ENCODE measurements around the gene TRAPPC11. TPM values are rescaled to one million over a fixed set of nuclear protein-coding genes. Genes with fewer than 3 reads are reported as not detected.

TRAPPC11 gene
- total RNA-seq, 4 donors from 2014 or later, result 40.6 to 74.2 (median 49.2) TPM

GRCh38 chr4:183637461-183637860 lies 21.6 kb upstream of the TRAPPC11 start:
- H3K36me3 ChIP-seq, result no peaks in the 10 kb centered on the region
- TF ChIP-seq EP300 (IDR thresholded peaks at IDR 0.05) (no peak), POLR2AphosphoS5 (IDR thresholded peaks at IDR 0.05) (no peak), CTCF (IDR thresholded peaks at IDR 0.05) (no peak), POLR2A (IDR thresholded peaks at IDR 0.05) (no peak)
- DNase-seq (ENCODE audit: low spot score in 2 of 2), result no peak
- H3K4me3 ChIP-seq, result no peak overlapping the region
- no peaks in the 10 kb centered on the region for H3K9me3 ChIP-seq
- H3K4me1 ChIP-seq, result peaks cover 6% of the 10 kb centered on the region
- H3K27ac ChIP-seq, result no peak overlapping the region
- 44% methylated on average over 3 of the region's 3 CpGs for WGBS
- H3K27me3 ChIP-seq, result no peaks in the 10 kb centered on the region

GRCh38 chr4:183638436-183638835 lies 20.7 kb upstream of the TRAPPC11 start:
- Histone ChIP-seq H3K4me1 (peaks cover 6% of the 10 kb centered on the region), H3K4me3 (no peak overlapping the region), H3K36me3 (no peaks in the 10 kb centered on the region), H3K27me3 (no peaks in the 10 kb centered on the region), H3K27ac (no peak overlapping the region), H3K9me3 (no peaks in the 10 kb centered on the region)
- WGBS, result 79% methylated on average over 5 of the region's 5 CpGs
- TF ChIP-seq EP300 (IDR thresholded peaks at IDR 0.05), result no peak
- TF ChIP-seq CTCF (IDR thresholded peaks at IDR 0.05), result no peak
- no peak for TF ChIP-seq POLR2A (IDR thresholded peaks at IDR 0.05)
- TF ChIP-seq POLR2AphosphoS5 (IDR thresholded peaks at IDR 0.05), result no peak
- no peak for DNase-seq (ENCODE audit: low spot score in 2 of 2)

- no peak for DNase-seq (ENCODE audit: low spot score in 2 of 2)
- no peaks in the 10 kb centered on the region for H3K9me3 ChIP-seq
- WGBS, result 74% methylated on average over 3 of the region's 3 CpGs
- no peaks in the 10 kb centered on the region for H3K27me3 ChIP-seq
- no peak overlapping the region for H3K27ac ChIP-seq
- peaks cover 3% of the 10 kb centered on the region for H3K36me3 ChIP-seq
- TF ChIP-seq CTCF (IDR thresholded peaks at IDR 0.05) (no peak), POLR2A (IDR thresholded peaks at IDR 0.05) (no peak), POLR2AphosphoS5 (IDR thresholded peaks at IDR 0.05) (no peak), EP300 (IDR thresholded peaks at IDR 0.05) (no peak)
- H3K4me3 ChIP-seq, result no peak overlapping the region
- H3K4me1 ChIP-seq, result peaks cover 6% of the 10 kb centered on the region
Measured at GRCh38 chr4:183639291-183639690, 19.8 kb upstream of the TRAPPC11 start.

GRCh38 chr4:183645326-183645725 lies 13.8 kb upstream of the TRAPPC11 start:
- Histone ChIP-seq H3K4me3 (no peak overlapping the region), H3K9me3 (no peaks in the 10 kb centered on the region), H3K4me1 (no peaks in the 10 kb centered on the region), H3K36me3 (peaks cover 60% of the 10 kb centered on the region), H3K27me3 (no peaks in the 10 kb centered on the region), H3K27ac (no peak overlapping the region)
- DNase-seq (ENCODE audit: low spot score in 2 of 2), result no peak
- WGBS, result 85% methylated on average over 7 of the region's 7 CpGs
- TF ChIP-seq POLR2A (IDR thresholded peaks at IDR 0.05) (no peak), CTCF (IDR thresholded peaks at IDR 0.05) (no peak), POLR2AphosphoS5 (IDR thresholded peaks at IDR 0.05) (no peak), EP300 (IDR thresholded peaks at IDR 0.05) (no peak)

- peaks cover 19% of the 10 kb centered on the region for H3K36me3 ChIP-seq
- 66% methylated on average over 3 of the region's 3 CpGs for WGBS
- H3K27me3 ChIP-seq, result no peaks in the 10 kb centered on the region
- peaks cover 31% of the 10 kb centered on the region for H3K4me1 ChIP-seq
- DNase-seq (ENCODE audit: low spot score in 2 of 2), result no peak
- H3K9me3 ChIP-seq, result no peaks in the 10 kb centered on the region
- H3K27ac ChIP-seq, result no peak overlapping the region
- H3K4me3 ChIP-seq, result peak overlapping the region; percentile 80
- no peak for TF ChIP-seq POLR2A (IDR thresholded peaks at IDR 0.05)
- no peak for TF ChIP-seq POLR2AphosphoS5 (IDR thresholded peaks at IDR 0.05)
- no peak for TF ChIP-seq CTCF (IDR thresholded peaks at IDR 0.05)
- no peak for TF ChIP-seq EP300 (IDR thresholded peaks at IDR 0.05)
Measured at GRCh38 chr4:183657564-183657963, 1.5 kb upstream of the TRAPPC11 start.

Measured in suprapubic skin (tissue), 4 donors.